GM18498 (cell line): ENCODE measurements around the gene RGPD3.
A peak's percentile ranks its signal among the peaks of the same experiment; 100 is the strongest.
"Not testable (repeated sequence)": the region's sequence is repeated elsewhere in the genome, so short reads cannot be mapped to it uniquely, and the experiment has no call there.

Source experiments
- ATAC-seq: cut with Tn5 transposase; IDR thresholded peaks from one replicate; pipeline ENCODE4 v1.9.1; 2021; ENCODE audit warnings: mild to moderate bottlenecking, moderate library complexity; ENCODE audit not compliant: unreplicated experiment

The RGPD3 gene

GRCh38 chr2:106486551-106487385, 18.6 kb upstream of the RGPD3 start, which contains the start of gene CD8B2:
Gene CD8B2 (plus strand): TSS chr2:106487364. CDS start chr2:106487427, 63 bp downstream.
- not testable (repeated sequence) for ATAC-seq

- not testable (repeated sequence) for ATAC-seq
These were observed 11.3 kb upstream of the RGPD3 start for GRCh38 chr2:106479563-106479962.

- ATAC-seq: not testable (repeated sequence)
These were observed 9.4 kb upstream of the RGPD3 start for GRCh38 chr2:106477647-106478046.

- ATAC-seq: peak; percentile 57
These were observed 2.4 kb upstream of the RGPD3 start for GRCh38 chr2:106470658-106471057.

- ATAC-seq: not testable (repeated sequence)
These were observed 697 bp downstream of the RGPD3 start for GRCh38 chr2:106467516-106467915.

GRCh38 chr2:106461882-106462281, 6.3 kb downstream of the RGPD3 start:
- ATAC-seq: not testable (repeated sequence)

- ATAC-seq: not testable (repeated sequence)
These were observed 77.5 kb downstream of the RGPD3 start for GRCh38 chr2:106390680-106391079.

- not testable (repeated sequence) for ATAC-seq
These were observed 79.3 kb downstream of the RGPD3 start for GRCh38 chr2:106388814-106389410.

GRCh38 chr2:106384548-106384947, 83.7 kb downstream of the RGPD3 start:
- ATAC-seq: not testable (repeated sequence)

GRCh38 chr2:106381867-106382266, 86.3 kb downstream of the RGPD3 start:
- not testable (repeated sequence) for ATAC-seq

- not testable (repeated sequence) for ATAC-seq
These were observed 88.6 kb downstream of the RGPD3 start for GRCh38 chr2:106379567-106379966.

- ATAC-seq: not testable (repeated sequence)
These were observed 99.0 kb downstream of the RGPD3 start for GRCh38 chr2:106369182-106369581.

- no peak for ATAC-seq
These were observed 101.9 kb downstream of the RGPD3 start for GRCh38 chr2:106366204-106366885.

- ATAC-seq: no peak
These were observed 104.4 kb downstream of the RGPD3 start for GRCh38 chr2:106363791-106364190.

- no peak for ATAC-seq
These were observed 105.4 kb downstream of the RGPD3 start for GRCh38 chr2:106362789-106363188.

GRCh38 chr2:106359512-106359911, 108.7 kb downstream of the RGPD3 start:
- no peak for ATAC-seq

- ATAC-seq: no peak
These were observed 109.7 kb downstream of the RGPD3 start for GRCh38 chr2:106358521-106358920.

- ATAC-seq: peak; percentile 97
These were observed 110.1 kb downstream of the RGPD3 start for GRCh38 chr2:106358081-106358480.

GRCh38 chr2:106356291-106356690, 111.9 kb downstream of the RGPD3 start:
- no peak for ATAC-seq

GRCh38 chr2:106353676-106354075, 114.5 kb downstream of the RGPD3 start:
- no peak for ATAC-seq

GRCh38 chr2:106350980-106351379, 117.2 kb downstream of the RGPD3 start:
- ATAC-seq: no peak
